Activated T-cell treated with anti-CD3 and anti-CD28 coated beads for 1 hour (primary cell): ENCODE data around the gene ITGB8.
"Not testable (repeated sequence)": the region's sequence is repeated elsewhere in the genome, so short reads cannot be mapped to it uniquely, and the experiment has no call there.

Source experiments
- DNase-seq: peaks from one replicate; pipeline ENCODE4 v3.0.0-alpha.2; 2020; ENCODE audit warnings: low read depth

Gene ITGB8

GRCh38 chr7:20330239-20330927 lies at the start of gene ITGB8:
ITGB8 (plus strand) TSS chr7:20330900; CDS start chr7:20331807, 907 bp downstream.
- no peak for DNase-seq

GRCh38 chr7:20282959-20283358 lies 47.7 kb upstream of the ITGB8 start:
- DNase-seq = no peak

DNA sequence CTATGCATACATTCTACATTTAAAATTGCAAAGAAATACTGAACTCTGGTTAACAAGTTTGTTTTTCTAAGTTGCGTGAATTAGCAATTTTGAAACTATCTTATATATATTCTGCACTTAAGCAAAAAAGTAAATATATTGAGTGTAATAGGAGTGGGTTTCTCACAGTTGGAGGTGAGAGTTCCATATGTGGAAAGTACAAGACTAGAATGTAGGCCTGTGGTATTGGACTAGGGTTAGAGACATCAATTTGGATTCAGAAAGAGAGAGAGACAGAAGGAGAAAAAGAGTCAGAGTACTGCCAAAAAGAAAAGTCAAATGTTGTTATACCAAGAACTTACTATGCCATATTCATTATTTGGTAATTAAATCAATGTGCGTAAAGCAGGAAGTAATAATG lies 47.3 kb upstream of the ITGB8 start:
- no peak for DNase-seq

- no peak for DNase-seq
Observed at GRCh38 chr7:20284003-20284770, 46.5 kb upstream of the ITGB8 start.

- DNase-seq = no peak
Observed at GRCh38 chr7:20284771-20285143, 45.9 kb upstream of the ITGB8 start.

DNA sequence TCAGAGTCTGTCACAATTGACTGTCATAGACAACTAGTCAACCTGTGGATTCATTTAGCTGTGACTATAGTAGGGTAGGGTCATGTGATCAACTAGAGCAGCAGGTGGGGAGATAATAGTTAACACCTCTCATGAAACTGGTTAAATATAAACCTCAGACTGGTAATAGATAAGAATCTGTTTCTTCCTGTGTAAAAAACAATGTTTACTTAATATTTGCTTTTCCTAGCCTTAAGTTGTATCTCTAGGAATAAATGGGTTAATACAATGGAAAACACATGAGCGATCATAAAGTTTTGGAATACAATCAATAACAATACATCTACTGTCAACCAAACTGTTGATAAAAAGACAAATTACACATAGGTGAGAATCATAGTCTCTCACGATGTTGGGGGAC lies 43.4 kb upstream of the ITGB8 start:
- DNase-seq = no peak

- no peak for DNase-seq
Observed at GRCh38 chr7:20288036-20288435, 42.7 kb upstream of the ITGB8 start.

DNA sequence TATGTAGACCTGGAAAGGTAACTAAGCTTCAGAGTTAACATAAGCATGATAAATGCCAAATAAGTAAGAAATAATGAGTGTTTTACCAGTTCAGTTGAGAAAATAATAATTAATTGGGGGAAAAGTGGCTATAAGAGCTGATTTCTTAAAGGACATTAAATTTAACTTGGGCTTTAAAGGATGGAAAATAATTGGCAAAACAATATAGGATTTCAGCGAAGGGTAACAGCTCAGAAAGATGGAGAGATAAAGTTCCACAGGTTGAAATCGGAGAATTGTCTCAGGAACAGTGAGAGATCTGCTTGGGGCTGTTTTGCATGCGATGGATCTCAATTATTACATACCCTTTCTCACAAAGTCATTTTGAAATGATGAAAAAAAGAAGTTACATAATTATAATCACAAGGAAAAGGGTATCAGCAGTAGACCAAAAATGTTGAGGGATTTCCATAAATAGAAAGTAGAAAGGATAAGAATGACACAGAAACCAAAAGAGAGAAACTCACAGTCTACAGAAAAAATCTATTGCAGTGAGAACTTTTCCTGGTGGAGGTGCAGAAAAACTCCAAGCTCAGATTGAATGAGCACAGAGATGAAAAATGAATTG lies 40.1 kb upstream of the ITGB8 start:
- no peak for DNase-seq

DNA sequence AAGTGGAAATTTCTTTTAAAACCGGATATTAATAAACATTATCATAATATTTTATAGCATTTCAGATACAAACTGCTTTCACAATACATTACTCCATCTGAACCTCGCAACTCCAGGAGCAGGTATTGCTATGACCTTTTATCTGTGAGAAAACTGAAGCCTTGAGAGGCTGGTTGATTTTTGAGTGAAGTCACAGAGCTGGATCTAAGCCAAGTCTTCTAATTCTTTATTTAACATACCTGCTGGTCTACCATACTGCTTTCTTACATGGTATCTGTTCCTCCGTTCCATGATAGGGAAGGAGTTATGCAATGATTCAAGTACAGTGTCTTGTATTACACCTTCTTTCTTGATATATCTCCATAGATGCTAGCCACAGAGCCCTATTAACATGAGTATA lies 37.4 kb upstream of the ITGB8 start:
- DNase-seq = no peak

DNA sequence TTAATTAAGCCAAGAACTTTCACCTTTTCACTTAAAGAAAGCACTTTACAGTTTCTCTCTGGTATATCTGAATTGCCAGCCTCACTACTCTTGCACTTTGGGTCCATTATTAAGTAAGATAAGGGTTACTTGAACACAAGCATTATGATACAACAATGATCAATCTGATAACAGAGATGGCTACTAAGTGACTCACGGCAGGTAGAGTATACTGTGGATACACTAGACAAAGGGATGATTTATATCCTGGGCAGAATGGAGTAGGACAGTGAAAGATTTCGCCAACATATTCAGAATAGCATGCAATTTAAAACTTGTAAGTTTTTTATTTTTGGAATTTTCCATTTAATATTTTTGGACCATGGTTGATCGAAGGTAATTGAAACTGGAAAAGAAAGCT lies 34.3 kb upstream of the ITGB8 start:
- DNase-seq = no peak

GRCh38 chr7:20296901-20297300 lies 33.8 kb upstream of the ITGB8 start:
- DNase-seq = no peak

DNA sequence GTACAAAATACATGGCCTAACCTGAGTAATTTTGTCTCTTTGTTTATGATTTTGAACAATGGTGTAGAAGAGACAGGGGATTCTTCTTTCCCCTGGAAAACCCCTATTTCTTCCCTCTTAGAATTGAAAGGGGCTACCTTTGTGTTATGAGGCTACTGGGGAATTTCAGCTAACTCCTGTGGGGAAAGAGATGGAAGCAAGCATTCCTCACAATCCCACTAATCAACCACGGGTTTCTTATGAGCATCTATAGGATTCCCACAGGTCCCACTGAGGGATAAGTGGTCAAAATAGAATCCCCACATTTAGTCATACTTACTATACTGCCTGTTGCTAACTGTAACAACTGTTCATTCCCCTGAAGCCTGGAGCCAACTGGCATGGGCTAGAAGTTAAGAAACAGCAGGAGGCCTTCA lies 32.2 kb upstream of the ITGB8 start:
- DNase-seq = no peak

DNA sequence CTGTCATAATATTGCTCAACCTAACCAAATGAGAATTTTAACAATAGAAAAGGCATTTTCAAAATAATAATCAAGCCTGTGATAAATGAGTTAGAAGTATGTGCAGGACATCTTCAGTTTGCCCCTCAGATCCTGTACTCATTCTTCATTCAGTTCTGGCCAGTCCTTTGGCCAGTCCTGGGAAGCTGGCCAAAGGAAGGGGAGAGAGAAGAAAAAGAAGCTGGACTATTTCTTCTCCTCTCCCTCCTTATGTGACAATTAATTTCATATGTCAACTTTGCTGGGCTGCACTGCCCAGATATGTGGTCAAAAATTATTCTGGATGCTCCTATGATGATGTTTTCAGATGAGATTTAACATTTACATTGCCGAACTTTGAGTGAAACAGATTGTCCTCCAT lies 31.6 kb upstream of the ITGB8 start:
- DNase-seq = no peak

DNA sequence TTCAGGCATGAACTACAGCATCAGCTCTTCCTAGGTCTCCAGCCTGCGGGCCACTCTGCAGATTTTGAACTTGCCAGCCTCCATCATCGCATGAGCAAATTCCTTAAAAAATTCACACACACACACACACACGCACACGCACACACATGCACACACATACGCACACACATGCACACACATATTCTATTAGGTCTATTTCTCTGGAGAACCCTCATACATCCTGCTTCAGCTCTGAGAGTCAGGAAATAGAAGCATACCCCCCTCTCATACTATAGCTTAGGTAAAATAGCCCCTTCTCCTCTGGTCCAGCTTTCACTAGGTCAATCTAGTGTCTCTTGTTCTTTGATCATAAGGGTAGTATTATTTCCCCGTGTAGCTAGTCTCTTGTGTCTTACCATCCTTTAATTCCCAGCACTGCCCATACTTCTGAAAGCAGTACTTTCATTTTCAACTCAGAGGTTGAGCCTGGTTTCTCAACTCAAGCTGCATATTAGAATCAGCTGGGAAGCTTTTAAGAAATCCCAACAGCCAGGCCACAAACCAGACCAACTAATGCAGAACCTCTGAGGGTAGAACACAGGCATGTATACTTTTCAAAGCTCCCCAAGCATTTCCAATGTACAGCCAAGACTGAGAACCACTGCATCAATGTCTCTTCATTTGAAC lies 30.9 kb upstream of the ITGB8 start:
- no peak for DNase-seq

- DNase-seq = no peak
Observed at GRCh38 chr7:20301311-20301939, 29.3 kb upstream of the ITGB8 start.

- not testable (repeated sequence) for DNase-seq
Observed at GRCh38 chr7:20302300-20302699, 28.4 kb upstream of the ITGB8 start.

- DNase-seq = no peak
Observed at GRCh38 chr7:20302891-20303290, 27.8 kb upstream of the ITGB8 start.

DNA sequence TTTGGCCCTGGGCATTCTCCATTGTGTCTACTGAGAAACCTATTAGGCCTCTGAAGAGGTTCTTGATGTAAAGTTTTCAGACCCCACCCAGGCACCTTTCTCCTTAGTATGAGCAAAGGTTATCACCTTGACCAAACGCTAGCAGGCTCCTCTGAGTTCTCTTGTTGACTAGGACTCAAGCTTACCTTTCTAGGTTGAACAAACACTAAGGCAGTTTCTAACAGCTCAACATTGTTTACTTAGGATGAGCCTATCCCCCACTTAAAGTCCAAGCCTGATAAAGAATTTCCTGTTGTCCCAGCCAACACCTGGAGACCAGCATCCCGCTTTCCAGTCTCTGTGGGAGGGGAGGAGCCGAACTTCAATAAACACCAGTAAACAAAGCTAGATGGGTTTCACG lies 26.3 kb upstream of the ITGB8 start:
- no peak for DNase-seq

- no peak for DNase-seq
Observed at GRCh38 chr7:20305726-20306125, 25.0 kb upstream of the ITGB8 start.

- DNase-seq = no peak
Observed at GRCh38 chr7:20306180-20306946, 24.3 kb upstream of the ITGB8 start.

DNA sequence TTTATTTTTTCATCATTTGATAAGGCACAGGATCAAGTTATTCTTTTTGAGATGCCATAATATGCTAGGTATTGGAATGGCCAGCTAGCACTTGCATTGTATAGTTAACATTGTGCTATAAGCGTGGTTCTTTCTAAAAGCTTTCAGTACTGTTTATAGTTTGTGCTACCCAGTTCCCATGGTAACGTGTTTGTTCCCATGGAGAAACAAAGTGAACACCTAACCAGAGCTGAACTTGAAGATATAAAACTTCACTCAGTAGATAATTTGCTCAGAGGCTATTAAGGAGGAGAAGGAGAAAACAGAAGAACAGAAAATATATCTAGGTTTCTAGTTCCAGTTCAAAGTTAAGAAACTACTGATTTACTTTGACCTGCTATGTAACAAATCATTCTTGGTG lies 23.6 kb upstream of the ITGB8 start:
- DNase-seq = no peak

DNA sequence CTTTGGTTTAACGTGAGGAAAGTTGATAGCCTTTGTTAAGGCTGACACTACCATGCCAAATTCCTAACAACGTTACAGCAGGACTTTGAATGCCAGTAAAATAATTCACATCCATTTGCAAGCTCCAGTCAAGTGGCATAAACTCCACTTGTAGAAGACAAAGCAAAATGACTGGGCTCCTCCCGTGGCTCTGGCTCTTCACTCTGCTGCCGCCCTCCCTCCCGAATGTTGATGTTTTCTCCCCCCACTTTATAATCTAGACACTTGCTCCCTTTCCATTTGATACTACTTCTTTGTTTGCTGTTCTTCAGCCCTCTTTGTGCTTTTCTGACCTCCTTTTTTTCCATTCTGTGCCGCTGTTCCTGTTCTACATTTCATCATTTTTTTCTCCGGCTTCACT lies 22.8 kb upstream of the ITGB8 start:
- no peak for DNase-seq
